ENCODE measurements around the gene TTC27. TPM values are rescaled to one million over a fixed set of nuclear protein-coding genes. Genes with fewer than 3 reads are reported as not detected.

TTC27 gene
- total RNA-seq (2014; rRNA removed; shearing (Covaris generic)), result 12.6 and 13.3 TPM in 2 replicates
- polyA plus RNA-seq (2016; fragmentation: Nextera tagmentation; extraction: Ambion mirVana), result 13.7 and 13.8 TPM in 2 replicates

DNA sequence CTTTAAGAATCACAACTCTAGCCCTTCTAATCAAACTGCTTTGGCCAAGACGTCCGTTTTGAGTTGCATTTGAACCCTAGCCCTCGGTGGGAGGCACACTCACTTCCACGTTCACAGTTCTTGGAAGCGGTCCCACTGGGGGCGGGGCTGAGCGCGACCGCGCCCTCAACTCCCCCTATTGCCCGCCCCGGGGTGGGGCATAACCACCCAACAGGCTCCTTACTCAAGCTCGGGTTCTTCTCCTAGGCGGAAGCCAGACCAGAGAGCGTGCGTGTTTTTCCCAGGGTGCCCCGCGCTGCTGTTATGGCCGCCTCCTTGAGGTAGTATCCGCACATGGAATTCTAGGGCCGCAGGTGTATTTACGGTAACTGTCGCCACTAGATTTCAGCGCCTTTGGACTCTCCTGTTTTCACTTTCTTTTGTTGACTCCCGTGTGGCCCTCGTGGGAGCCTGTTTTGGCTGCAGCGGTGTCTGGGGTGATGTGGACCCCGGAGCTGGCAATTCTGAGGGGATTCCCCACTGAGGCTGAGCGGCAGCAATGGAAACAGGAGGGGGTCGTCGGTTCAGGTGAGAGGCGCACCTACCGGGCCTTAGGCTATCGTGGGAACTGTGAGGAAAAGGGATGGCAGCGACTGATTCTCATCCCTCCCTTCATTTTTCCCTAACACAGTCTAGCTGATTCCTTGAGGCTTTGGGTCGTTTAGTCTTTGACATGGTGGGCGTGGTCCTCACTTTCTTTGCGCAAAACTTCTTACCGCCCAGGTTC is at the start of gene TTC27:
Gene TTC27, plus strand, starts transcription at position 237 of the 766 bp plus-strand sequence. Its CDS starts 243 bp downstream, at position 480.
- H3K36me3 ChIP-seq (ENCODE audit: low read depth), result no peaks in the 10 kb centered on the region

DNA sequence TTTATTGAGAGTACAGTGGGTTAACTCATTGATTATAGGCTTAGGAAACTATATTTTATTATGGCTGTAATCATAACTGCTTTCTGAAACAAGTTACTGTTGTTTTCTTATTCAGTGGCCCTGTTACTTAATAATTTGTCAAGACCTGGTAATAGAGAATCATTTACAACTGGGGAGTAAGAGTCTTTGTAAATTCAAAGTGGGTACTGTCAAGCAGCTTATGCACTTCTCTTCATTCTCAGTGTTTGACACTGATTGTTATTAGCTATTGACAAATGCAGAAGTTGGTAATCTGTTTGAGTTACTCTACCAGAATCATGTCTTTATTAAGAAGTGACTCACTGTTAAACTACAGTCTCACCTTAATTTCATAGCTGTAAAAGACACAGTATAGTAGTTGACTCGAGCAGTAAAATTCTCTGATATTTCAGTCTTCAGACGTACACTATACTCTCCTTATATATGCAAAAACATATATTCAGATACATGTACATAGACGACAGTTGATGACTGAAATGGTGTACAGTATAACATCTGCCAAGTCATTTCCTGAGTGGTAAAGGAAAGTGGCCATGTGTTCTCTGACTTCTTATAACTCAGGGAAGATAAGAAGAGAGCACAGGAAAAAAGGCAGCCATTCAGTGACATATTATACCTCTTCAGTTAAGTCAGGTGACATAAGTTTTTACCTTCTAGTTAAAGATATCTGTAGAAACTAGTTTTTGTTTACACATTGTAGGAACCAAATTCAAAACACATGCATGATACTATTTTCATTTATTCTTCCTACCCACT is 36.0 kb upstream of the TTC27 start:
- H3K27ac ChIP-seq, result no peak overlapping the region
- no peaks in the 10 kb centered on the region for H4K20me1 ChIP-seq (ENCODE audit: insufficient read depth)
- H3K4me3 ChIP-seq, result no peak overlapping the region
- no peaks in the 10 kb centered on the region; the same call in 1 of the 2 replicates for H3K36me3 ChIP-seq (ENCODE audit: low read depth)
- in situ Hi-C loops (cut with MboI), result no loop called here
- no peaks in the 10 kb centered on the region for H3K27me3 ChIP-seq (replicated peaks; ENCODE audit: insufficient read depth)
- no peaks in the 10 kb centered on the region for H3K79me2 ChIP-seq (ENCODE audit: insufficient read depth)
- 95 to 96% methylated on average over 3 of the region's 3 CpGs for WGBS, 2 experiments (ENCODE audit: low coverage in 1 of 2, low lambda C conversion rate in 2 of 2, missing lambda C conversion rate in 2 of 2)
- H3F3A ChIP-seq (ENCODE audit: insufficient read depth), result no peaks in the 10 kb centered on the region
- no peak overlapping the region for H2AFZ ChIP-seq
- no peaks in the 10 kb centered on the region for H3K9me2 ChIP-seq (ENCODE audit: insufficient read depth)
- H3K9me3 ChIP-seq (ENCODE audit: low read depth), result no peaks in the 10 kb centered on the region
- H3K9ac ChIP-seq, result no peak overlapping the region
- no peak for DNase-seq
- H3K4me1 ChIP-seq (ENCODE audit: insufficient read depth), result no peaks in the 10 kb centered on the region
- TF ChIP-seq EZH2 (IDR thresholded peaks at IDR 0.05; ENCODE audit: insufficient read depth, poor library complexity, severe bottlenecking) (no peak), EZH2phosphoT487 (IDR thresholded peaks at IDR 0.05; ENCODE audit: insufficient read depth, low read depth) (no peak)
- H3K4me2 ChIP-seq (ENCODE audit: unreplicated experiment), result no peak overlapping the region

More for the DNA sequence above, at the start of gene TTC27:
- TF ChIP-seq EZH2 (IDR thresholded peaks at IDR 0.05; ENCODE audit: insufficient read depth, poor library complexity, severe bottlenecking), result no peak
- no peak for TF ChIP-seq EZH2phosphoT487 (IDR thresholded peaks at IDR 0.05; ENCODE audit: insufficient read depth, low read depth)
- Histone ChIP-seq H3K9me2 (ENCODE audit: insufficient read depth) (no peaks in the 10 kb centered on the region), H3K27ac (peak within 1 kb of the TSS; percentile 69), H3K9ac (peak within 1 kb of the TSS; percentile 85), H3K9me3 (ENCODE audit: low read depth) (no peaks in the 10 kb centered on the region), H3K27me3 (replicated peaks; ENCODE audit: insufficient read depth) (no peaks in the 10 kb centered on the region), H3K4me2 (ENCODE audit: unreplicated experiment) (peak within 1 kb of the TSS; percentile 93), H3F3A (ENCODE audit: insufficient read depth) (peaks cover 11% of the 10 kb centered on the region; the same call in 1 of the 2 replicates), H3K4me3 (peak within 1 kb of the TSS; percentile 99), H3K4me1 (ENCODE audit: insufficient read depth) (peaks cover 5% of the 10 kb centered on the region), H2AFZ (peak within 1 kb of the TSS; percentile 100), H4K20me1 (ENCODE audit: insufficient read depth) (no peaks in the 10 kb centered on the region), H3K79me2 (ENCODE audit: insufficient read depth) (peaks cover 25% of the 10 kb centered on the region)
- WGBS, 2 experiments (ENCODE audit: low coverage in 1 of 2, low lambda C conversion rate in 2 of 2, missing lambda C conversion rate in 2 of 2), result 1 to 2% methylated on average over 38 to 39 of the region's 39 CpGs
- peak; percentile 98 for DNase-seq
- in situ Hi-C loops (cut with MboI), result no loop called here

DNA sequence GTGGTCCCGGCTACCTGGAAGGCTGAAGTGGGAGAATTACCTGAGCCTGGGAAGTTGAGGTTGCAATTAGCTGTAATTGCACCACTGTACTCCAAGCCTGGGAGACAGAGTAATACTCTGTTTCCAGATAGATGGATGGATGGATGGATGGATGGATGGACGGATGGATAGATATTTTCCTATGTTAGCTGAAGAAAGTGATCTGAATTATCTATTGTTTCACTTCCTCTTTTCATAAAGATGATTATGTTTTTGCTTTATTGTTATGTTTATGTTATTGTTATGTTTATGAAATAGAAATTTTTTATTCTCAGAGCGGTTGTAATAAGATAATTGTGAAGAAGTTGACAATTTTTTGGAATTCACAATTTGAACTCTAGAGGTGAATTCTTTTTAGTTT is 33.3 kb upstream of the TTC27 start:
- Histone ChIP-seq H3K4me3 (no peak overlapping the region), H3K4me2 (ENCODE audit: unreplicated experiment) (no peak overlapping the region), H3K9me3 (ENCODE audit: low read depth) (no peaks in the 10 kb centered on the region), H3K9ac (no peak overlapping the region), H3K27me3 (replicated peaks; ENCODE audit: insufficient read depth) (no peaks in the 10 kb centered on the region), H3K36me3 (ENCODE audit: low read depth) (peaks cover 6% of the 10 kb centered on the region), H3K9me2 (ENCODE audit: insufficient read depth) (no peaks in the 10 kb centered on the region), H3F3A (ENCODE audit: insufficient read depth) (no peaks in the 10 kb centered on the region), H2AFZ (no peak overlapping the region), H4K20me1 (ENCODE audit: insufficient read depth) (no peaks in the 10 kb centered on the region), H3K27ac (no peak overlapping the region), H3K4me1 (ENCODE audit: insufficient read depth) (no peaks in the 10 kb centered on the region), H3K79me2 (ENCODE audit: insufficient read depth) (no peaks in the 10 kb centered on the region)
- no peak for DNase-seq
- no peak for TF ChIP-seq EZH2phosphoT487 (IDR thresholded peaks at IDR 0.05; ENCODE audit: insufficient read depth, low read depth)
- no peak for TF ChIP-seq EZH2 (IDR thresholded peaks at IDR 0.05; ENCODE audit: insufficient read depth, poor library complexity, severe bottlenecking)
- in situ Hi-C loops (cut with MboI), result no loop called here
- 89 to 93% methylated on average over 3 of the region's 3 CpGs for WGBS, 2 experiments (ENCODE audit: low coverage in 1 of 2, low lambda C conversion rate in 2 of 2, missing lambda C conversion rate in 2 of 2)

DNA sequence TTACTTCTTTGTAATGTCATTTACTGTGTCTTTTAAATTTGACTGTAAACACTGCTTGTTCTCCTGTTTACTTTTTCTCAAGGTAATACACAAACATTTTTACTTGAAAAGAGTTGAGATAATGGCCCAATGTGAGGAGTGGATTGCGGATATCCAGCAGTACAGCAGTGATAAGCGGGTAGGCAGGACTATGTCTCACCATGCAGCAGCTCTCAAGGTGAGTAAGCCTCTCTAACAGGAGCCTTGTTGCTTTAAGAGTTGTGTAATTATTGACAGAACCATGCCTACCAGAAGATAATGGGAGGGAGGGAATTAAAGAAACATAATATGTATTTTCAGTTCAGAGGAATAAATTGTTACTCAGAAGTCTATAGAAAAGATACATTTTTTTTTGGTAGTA is 16.5 kb upstream of the TTC27 start:
- TF ChIP-seq EZH2 (IDR thresholded peaks at IDR 0.05; ENCODE audit: insufficient read depth, poor library complexity, severe bottlenecking) (no peak), EZH2phosphoT487 (IDR thresholded peaks at IDR 0.05; ENCODE audit: insufficient read depth, low read depth) (no peak)
- in situ Hi-C loops (cut with MboI), result no loop called here
- H3K36me3 ChIP-seq (ENCODE audit: low read depth), result peaks cover 51% of the 10 kb centered on the region

More for the DNA sequence above, 16.5 kb upstream of the TTC27 start:
- Histone ChIP-seq H4K20me1 (ENCODE audit: insufficient read depth) (no peaks in the 10 kb centered on the region), H3K79me2 (ENCODE audit: insufficient read depth) (no peaks in the 10 kb centered on the region), H3K4me2 (ENCODE audit: unreplicated experiment) (no peak overlapping the region), H3K27me3 (replicated peaks; ENCODE audit: insufficient read depth) (no peaks in the 10 kb centered on the region), H3K4me3 (no peak overlapping the region), H2AFZ (no peak overlapping the region), H3K27ac (no peak overlapping the region), H3K9ac (no peak overlapping the region), H3K9me3 (ENCODE audit: low read depth) (no peaks in the 10 kb centered on the region), H3K4me1 (ENCODE audit: insufficient read depth) (no peaks in the 10 kb centered on the region), H3K9me2 (ENCODE audit: insufficient read depth) (no peaks in the 10 kb centered on the region), H3F3A (ENCODE audit: insufficient read depth) (no peaks in the 10 kb centered on the region)
- 98 to 100% methylated on average over 2 of the region's 2 CpGs for WGBS, 2 experiments (ENCODE audit: low coverage in 1 of 2, low lambda C conversion rate in 2 of 2, missing lambda C conversion rate in 2 of 2)
- DNase-seq, result no peak
